Nucleus accumbens (tissue), 56 donors: ENCODE data around the gene DENND4B.
"Not testable (repeated sequence)": the region's sequence is repeated elsewhere in the genome, so short reads cannot be mapped to it uniquely, and the experiment has no call there.

Experiments used
- DNase-seq, 56 donors: peaks; one replicate each; lab custom pipeline; 2025; lab: John Stamatoyannopoulos, UW

DENND4B gene

DNA sequence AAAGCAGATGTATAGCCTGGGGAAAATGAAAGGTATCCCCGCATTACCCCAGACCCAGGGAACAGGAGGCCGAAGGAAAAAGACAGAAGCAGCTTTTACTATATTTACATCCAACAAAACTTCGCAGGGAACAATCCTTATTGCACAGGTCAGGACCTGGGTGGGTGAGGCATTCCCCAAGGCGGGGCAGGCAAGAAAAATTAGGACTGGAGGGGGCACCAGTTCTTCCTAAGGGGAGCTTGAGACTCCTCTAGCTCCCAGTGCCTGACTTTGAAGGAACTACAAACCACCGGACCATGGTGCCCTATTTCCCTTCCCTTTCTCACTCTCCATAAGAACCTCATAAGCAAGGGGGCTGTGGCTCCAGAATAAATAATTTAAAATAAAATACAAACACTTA lies 17.1 kb downstream of the DENND4B start:
- no peak for DNase-seq

GRCh38 chr1:153928791-153929341 lies 17.7 kb downstream of the DENND4B start:
- DNase-seq, result peak in 53 of 56 donors; percentile 15 to 86 (median 71)

DNA sequence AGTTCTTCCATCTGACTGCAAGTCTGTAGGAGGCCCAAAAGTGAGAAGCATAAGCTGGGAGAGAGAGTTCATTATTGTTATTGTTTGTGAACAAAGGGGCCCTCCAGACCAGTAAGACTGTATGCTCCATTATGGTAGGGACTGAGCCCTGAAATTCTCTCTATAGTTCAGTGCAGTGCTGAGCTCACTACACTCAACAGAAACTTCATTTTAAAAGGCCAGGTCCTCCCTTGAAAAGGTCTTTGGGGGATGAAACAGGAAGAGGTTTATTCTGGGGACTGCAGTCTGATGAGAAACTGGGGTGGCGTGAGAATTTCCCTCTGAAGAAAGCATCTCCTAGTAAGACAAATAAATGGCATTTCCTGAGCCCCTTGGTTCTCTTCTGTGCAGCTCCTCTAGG lies 18.3 kb downstream of the DENND4B start:
- no peak for DNase-seq

- DNase-seq, result no peak
Observed at GRCh38 chr1:153926405-153926804, 20.1 kb downstream of the DENND4B start.

DNA sequence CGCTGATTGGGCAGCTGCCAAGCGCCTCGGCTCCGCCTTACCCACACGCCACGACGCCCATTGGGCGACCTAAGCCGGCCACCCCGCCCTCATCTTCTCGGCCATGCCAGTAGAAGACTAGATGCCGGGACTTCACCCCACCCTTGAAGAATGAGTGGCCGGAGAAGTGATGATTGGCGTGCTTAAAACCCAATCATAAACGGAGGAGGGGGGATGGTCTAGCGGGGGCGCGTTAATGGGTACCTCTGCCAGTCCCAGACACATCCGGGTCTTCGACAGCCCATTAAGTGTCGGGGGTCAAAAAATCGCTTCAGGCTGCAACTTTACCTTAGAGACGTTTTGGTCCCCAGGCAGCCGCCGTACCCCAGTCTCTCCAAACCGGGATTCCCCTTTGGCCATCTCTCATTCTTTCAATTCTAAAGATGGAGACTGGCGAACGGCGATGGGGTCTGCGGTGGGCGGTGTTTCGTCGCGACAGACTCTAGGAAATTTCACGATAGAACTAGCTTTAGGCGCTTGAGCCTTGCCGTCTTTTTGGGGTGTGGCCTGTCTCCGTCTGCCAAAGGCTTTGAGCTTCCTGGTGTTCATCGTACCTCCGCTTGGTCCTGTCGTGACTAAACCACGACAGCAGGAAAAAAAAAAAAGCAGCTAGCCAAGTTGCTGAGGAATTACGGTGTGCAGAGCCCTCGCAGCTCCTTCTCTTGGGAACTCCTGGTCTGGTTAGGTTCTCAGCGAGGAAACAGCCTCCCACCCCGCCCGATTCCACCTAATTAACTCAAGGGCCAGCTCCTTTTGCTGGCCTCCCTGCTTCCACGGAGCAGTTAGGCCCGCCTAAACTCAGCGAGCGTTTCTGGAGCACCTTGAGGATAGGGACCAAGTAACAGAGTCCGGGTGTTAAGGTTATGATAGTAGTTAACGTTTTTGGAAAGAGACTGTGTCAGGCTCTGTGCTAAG lies 23.3 kb downstream of the DENND4B start, which contains the start of gene GATAD2B:
TSS of gene GATAD2B (minus strand) at position 1 of the 954 bp plus-strand sequence. CDS start 94,625 bp downstream, outside the sequence.
- DNase-seq, result peak; percentile 88 to 100 (median 98)

DNA sequence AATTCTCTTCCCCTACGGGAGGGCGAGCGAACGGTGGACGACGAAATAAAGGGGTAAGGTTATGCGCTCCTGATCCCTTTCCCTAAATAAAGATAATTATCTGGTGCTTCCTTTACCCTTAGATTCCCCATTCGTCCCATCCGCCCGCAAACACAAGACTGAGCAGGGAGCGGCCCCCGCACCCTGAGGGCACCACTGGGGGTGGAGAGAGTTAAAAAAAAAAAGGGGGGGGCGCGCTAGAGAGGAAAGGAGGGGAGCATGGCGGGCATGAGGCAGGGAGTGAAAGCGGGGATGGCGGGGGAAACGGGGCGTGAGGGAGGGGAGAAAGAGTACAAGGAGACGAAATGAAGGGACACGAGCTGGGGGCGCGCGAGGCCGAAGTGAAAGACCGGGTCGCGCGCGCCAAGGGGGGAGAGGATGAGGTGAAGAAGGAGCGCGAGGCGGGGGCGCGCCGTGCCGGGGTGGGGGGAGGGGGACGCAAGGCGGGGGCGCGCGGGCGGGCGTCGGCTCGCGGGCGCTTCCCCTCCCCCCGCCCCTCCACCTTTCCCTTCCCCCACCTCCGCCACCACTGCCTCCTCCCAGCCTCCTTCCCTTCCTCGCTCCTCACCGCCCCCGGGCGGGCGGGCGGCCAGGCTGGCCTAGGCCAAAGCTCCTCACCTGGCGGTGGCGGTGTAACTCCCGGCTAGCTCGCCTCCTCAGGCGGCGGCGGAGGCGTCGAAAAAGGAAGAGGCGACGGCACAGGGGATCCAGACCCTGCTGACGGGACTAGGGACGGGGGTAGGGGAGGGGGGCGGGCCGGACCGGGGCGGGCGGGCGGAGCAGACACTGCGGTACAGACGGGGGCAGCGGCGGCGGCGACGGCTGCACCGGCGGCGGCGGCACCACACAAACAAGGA lies 24.2 kb downstream of the DENND4B start:
- peak in 24 of 56 donors; percentile 31 to 74 (median 59) for DNase-seq

DNA sequence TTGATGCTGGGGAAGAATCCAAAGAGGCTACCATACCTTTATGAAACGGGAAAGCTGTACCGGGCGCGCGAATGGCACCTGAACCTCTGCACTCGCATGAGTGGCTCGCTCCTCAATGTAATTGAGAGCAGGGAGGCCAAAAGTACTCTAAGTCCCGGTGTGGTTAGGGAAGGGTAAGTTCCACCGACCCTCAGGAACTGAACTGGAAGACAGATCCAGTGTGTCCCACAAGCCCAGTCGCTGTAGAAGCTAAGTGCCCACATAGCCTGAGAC lies 24.8 kb downstream of the DENND4B start:
- peak in 2 of 56 donors; percentile 28 for DNase-seq

GRCh38 chr1:153921080-153921802 lies 25.3 kb downstream of the DENND4B start:
- DNase-seq, result no peak

GRCh38 chr1:153919876-153920852 lies 26.4 kb downstream of the DENND4B start:
- peak in 1 of 56 donors; percentile 3 for DNase-seq

DNA sequence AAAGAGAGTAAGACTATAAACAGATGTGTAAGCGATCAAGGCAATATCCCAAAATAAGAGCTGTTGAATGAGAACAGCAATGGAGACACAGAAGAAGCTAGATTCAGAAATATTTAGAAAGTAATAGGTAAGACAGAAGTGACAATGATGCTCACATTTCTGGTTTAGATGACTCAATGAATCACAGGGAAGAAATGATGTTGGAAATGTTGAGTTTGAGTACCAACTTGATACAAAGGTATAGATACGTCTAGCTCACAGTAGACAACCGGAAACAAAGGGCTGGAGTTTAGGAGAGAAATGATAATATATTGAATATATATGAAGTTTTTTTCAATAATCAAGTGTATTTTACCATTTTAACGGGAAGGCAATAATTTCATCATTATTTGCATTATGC lies 30.2 kb downstream of the DENND4B start:
- no peak for DNase-seq

- no peak for DNase-seq
Observed at GRCh38 chr1:153912349-153912748, 34.2 kb downstream of the DENND4B start.

- DNase-seq, result not testable (repeated sequence)
Observed at GRCh38 chr1:153910560-153910959, 36.0 kb downstream of the DENND4B start.

DNA sequence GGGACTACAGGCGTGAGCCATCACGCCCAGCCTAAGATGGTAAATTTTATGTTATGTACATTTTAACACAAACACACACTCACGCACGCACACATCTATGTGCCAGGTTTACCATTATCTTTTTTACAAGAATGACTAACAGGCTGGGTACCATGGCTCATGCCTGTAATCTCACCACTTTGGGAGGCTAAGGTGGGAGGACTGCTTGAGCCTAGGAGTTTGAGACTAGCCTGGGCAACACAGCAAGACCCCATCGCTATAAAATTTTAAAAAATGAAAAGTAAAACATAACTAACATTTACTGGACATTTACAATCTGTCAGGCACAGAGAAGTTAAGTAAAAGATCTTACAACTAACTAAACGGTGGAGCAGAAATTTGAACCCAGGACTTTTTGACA lies 38.4 kb downstream of the DENND4B start:
- DNase-seq, result no peak

- no peak for DNase-seq
Observed at GRCh38 chr1:153907134-153907533, 39.4 kb downstream of the DENND4B start.

- no peak for DNase-seq
Observed at GRCh38 chr1:153906396-153906795, 40.1 kb downstream of the DENND4B start.

DNA sequence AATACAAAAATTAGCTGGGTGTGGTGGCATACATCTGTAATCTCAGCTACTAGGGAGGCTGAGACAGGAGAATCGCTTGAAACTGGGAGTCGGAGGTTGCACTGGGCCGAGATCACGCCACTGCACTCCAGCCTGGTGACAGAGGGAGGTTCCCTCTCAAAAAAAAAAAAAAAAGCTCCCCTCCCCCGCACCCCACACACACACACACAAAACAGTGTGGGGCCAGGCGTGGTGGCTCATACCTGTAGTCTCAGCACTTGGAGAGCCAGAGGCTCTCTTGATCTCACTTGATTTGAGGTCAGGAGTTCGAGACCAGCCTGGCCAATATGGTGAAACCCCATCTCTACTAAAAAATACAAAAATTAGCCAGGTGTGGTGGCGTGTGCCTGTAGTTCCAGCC lies 40.6 kb downstream of the DENND4B start:
- DNase-seq, result not testable (repeated sequence)

DNA sequence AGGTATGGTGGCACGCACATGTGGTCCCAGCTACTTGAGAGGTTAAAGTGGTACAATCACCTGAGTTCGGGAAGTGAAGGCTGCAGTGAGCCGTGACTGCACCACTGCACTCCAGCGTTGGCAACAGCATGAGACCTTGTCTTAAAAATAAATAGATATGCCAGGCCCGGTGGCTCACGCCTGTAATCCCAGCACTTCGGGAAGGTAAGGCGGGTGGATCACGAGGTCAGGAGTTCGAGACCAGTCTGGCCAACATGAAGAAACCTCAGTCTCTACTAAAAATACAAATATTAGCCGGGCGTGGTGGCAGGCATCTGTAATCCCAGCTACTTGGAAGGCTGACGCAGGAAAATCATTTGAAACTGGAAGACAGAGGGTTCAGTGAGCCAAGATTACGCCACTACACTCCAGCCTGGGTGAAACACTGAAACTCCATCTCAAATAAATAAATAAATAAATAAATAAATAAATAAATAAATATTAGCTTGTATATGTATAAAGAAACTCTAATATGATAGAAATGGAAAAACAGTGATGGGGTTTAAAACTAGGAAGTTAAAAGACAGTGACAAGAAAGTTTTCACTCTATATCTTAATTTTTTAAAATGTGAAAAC lies 42.6 kb downstream of the DENND4B start:
- DNase-seq, result no peak

- no peak for DNase-seq
Observed at GRCh38 chr1:153899509-153899908, 47.0 kb downstream of the DENND4B start.

- not testable (repeated sequence) for DNase-seq
Observed at GRCh38 chr1:153895866-153896265, 50.7 kb downstream of the DENND4B start.
